AG09309 (cell line): ENCODE data around the gene YPEL5.
A peak's percentile ranks its signal among the peaks of the same experiment; 100 is the strongest.

Experiments
- DNase-seq: peaks from one replicate; pipeline ENCODE4 v3.0.0-alpha.2; 2010; ENCODE audit warnings: low read depth
- H3K4me3 ChIP-seq: 2 replicates; pipeline ENCODE4 v1.5.1; 2011; ENCODE audit warnings: mild to moderate bottlenecking, low read depth, low read length, moderate library complexity; ENCODE audit not compliant: control insufficient read depth
- TF ChIP-seq, protein P1 (sequence below): IDR thresholded peaks from 2 replicates; pipeline ENCODE4 v1.5.1; 2011; ENCODE audit warnings: mild to moderate bottlenecking, low read depth, low read length, inconsistent platforms; ENCODE audit not compliant: insufficient read depth, control insufficient read depth; ENCODE audit errors: missing control alignments

YPEL5 gene

DNA sequence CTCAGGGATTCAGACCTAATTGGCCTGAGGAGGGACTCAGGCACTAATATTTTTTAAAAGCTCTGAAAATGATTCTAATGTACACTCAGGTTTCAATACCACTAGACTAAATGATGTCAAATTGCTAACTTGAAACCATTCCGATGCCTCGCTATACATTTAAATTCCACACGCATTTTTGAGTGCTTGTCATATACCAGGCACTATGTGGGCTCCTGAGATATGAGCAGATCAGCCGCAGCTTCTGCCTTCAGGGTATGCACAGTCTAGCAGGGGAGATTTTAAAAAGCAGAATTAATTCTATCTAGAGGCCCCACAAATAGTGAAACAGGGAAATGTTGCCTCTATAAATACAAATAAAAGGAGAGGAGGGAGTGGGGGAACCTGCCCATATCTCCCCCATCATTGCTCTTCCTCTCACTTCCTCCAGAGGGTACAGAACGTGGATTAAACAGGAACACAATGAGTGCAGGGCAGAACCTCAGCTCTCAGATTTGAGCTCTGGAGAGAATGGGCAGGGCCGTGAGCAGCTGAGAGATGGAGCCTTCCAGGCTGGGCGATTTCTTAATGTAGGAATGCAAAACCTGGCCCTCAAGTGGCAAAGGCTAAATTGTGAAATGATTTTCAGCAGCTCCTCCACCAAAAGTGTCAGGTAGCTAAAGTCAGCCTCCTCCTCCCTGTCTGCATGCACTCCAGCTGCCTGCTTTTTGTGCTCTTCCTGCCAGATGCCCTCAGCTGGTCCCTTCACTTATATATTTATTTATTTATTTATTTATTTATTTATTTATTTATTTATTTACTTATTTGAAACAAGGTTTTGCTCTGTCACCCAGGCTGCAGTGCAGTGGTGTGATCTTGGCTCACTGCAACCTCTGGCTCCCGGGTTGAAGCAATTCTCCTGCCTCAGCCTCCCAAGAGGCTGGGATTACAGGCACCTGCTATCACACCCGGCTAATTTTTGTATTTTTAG, 59.9 kb downstream of the YPEL5 start:
- no peak for DNase-seq
- H3K4me3 ChIP-seq: no peak overlapping the region
- TF ChIP-seq, protein P1, sequence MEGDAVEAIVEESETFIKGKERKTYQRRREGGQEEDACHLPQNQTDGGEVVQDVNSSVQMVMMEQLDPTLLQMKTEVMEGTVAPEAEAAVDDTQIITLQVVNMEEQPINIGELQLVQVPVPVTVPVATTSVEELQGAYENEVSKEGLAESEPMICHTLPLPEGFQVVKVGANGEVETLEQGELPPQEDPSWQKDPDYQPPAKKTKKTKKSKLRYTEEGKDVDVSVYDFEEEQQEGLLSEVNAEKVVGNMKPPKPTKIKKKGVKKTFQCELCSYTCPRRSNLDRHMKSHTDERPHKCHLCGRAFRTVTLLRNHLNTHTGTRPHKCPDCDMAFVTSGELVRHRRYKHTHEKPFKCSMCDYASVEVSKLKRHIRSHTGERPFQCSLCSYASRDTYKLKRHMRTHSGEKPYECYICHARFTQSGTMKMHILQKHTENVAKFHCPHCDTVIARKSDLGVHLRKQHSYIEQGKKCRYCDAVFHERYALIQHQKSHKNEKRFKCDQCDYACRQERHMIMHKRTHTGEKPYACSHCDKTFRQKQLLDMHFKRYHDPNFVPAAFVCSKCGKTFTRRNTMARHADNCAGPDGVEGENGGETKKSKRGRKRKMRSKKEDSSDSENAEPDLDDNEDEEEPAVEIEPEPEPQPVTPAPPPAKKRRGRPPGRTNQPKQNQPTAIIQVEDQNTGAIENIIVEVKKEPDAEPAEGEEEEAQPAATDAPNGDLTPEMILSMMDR: no peak

DNA sequence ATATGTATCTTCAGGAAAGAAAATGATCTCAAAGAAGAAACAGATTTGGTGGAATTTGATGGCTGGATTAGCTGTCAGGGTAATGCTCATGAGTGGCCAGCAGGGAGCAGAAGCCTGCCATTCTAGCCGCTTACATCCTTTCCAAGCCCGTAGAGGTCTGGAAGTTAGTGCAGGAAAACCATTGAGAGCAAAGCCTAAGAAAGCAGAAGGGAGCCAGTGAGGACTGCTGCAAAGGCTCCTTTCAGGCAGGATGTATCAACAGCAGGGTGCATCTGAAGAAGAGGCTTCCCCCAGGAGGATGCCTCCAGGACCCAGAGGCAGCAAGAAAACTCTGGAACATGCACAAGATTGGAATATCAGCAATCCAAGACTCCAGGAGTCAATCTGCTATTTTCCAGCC, 61.6 kb downstream of the YPEL5 start:
- DNase-seq: peak; percentile 44
- H3K4me3 ChIP-seq: no peak overlapping the region
- TF ChIP-seq, protein P1: peak; percentile 93

DNA sequence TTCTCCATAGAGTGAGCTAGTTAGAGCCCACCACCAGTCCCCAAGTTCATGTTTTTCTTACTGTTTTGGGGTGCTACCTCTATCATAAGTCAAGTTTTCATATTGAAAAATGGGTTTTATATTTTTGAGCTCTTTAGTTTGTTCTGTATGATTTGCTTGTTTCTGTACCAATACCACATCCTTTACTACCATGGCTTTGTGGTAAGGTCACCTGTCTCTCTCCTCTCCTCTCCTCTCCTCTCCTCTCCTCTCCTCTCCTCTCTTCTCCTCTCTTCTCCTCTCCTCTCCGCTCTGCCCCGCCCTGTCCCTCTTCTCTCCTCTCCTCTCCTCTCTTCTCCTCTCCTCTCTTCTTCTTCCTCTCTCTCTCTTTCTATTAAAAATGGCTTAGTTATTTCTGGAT, 62.4 kb downstream of the YPEL5 start:
- TF ChIP-seq, protein P1: no peak
- H3K4me3 ChIP-seq: no peak overlapping the region
- no peak for DNase-seq
